Lung (tissue), 16 donors: ENCODE data around the gene CRISP2. TPM values are rescaled to one million over a fixed set of nuclear protein-coding genes. Genes with fewer than 3 reads are reported as not detected.
A peak's percentile ranks its signal among the peaks of the same experiment; 100 is the strongest.

Experiments used
- ATAC-seq: fragments of 200-7000 bp; cut with Tn5 transposase; one replicate; pipeline ENCODE4 v1.9.1; 2020; ENCODE audit warnings: moderate number of reproducible peaks; ENCODE audit not compliant: insufficient read depth, low FRiP score
- DNase-seq, 3 donors: peaks; one replicate each; pipeline ENCODE4 v3.0.0-alpha.2; 2013 to 2017
- H3K27ac ChIP-seq, 2 donors: one replicate each; pipeline ENCODE4 v1.5.1; 2013; ENCODE audit warnings: mild to moderate bottlenecking in 2 of 2, moderate library complexity in 2 of 2, control low read depth in 1 of 2, inconsistent platforms in 1 of 2, low read depth in 1 of 2, low read length in 1 of 2
- H3K27me3 ChIP-seq, 3 donors: one replicate each; pipeline ENCODE4 v1.5.1; 2013; ENCODE audit warnings: low read length in 2 of 3; ENCODE audit not compliant: control insufficient read depth in 3 of 3, insufficient read depth in 3 of 3
- H3K36me3 ChIP-seq, 4 donors: one replicate each; pipeline ENCODE4 v1.5.1; 2013; ENCODE audit warnings: low read length in 4 of 4, mild to moderate bottlenecking in 1 of 4, moderate library complexity in 1 of 4; ENCODE audit not compliant: control insufficient read depth in 4 of 4, insufficient read depth in 4 of 4
- H3K4me1 ChIP-seq, 5 donors: one replicate each; pipeline ENCODE4 v1.5.1; 2013; ENCODE audit warnings: low read length in 5 of 5, mild to moderate bottlenecking in 2 of 5, moderate library complexity in 1 of 5; ENCODE audit not compliant: control insufficient read depth in 5 of 5, insufficient read depth in 5 of 5
- H3K4me3 ChIP-seq: one replicate; pipeline ENCODE4 v1.5.1; 2013; ENCODE audit warnings: mild to moderate bottlenecking, control low read depth, moderate library complexity
- H3K9ac ChIP-seq, 2 donors: one replicate each; pipeline ENCODE4 v1.5.1; 2013; ENCODE audit warnings: low read length in 2 of 2, control low read depth in 1 of 2; ENCODE audit not compliant: insufficient read depth in 1 of 2
- H3K9me3 ChIP-seq, 4 donors: one replicate each; pipeline ENCODE4 v1.5.1; 2013; ENCODE audit warnings: low read length in 3 of 4, mild to moderate bottlenecking in 1 of 4, moderate library complexity in 1 of 4; ENCODE audit not compliant: control insufficient read depth in 4 of 4, insufficient read depth in 3 of 4
- CTCF ChIP-seq: IDR thresholded peaks from 2 replicates; pipeline ENCODE4 v1.5.1; 2012; ENCODE audit warnings: mild to moderate bottlenecking; ENCODE audit errors: control extremely low read depth, extremely low read depth
- WGBS, 2 donors: extraction: QIAGEN DNeasy Blood & Tissue Kit; methylation state at CpG; one replicate each; pipeline ENCODE4 v1.1.7; 2013; 5-methylcytosine and 5-hydroxymethylcytosine counted together
- long read RNA-seq, 5 donors: transcript quantifications; one replicate each; lab custom pipeline, GENCODE V29; 2026
- polyA plus RNA-seq, 2 donors: library from polyadenylated mRNA; stranded (reverse); fragments of 200-250 nt; gene quantifications; one replicate each; pipeline ENCODE4 v1.2.1, GENCODE V29; 2013
- total RNA-seq, 2 donors: library from RNA; depleted of rRNA in 1 of 2; stranded (reverse); fragments of >200 nt in 1 of 2; gene quantifications; one replicate each; pipeline ENCODE4 v1.2.1, GENCODE V29; 2014 to 2021
- donor health status: control.
- donor health status: control.
- donor health status: Bipolar disorder and iron deficiency.
- donor health status: healthy.
- donor health status: DM: yes; HTN: yes; CAD: no.

The CRISP2 gene
- 1 to 10 TPM in 1 of 2 donors, under 1 TPM in 1; 0.28 to 4.0 TPM for total RNA-seq
- 1 to 10 TPM; 1.2 to 1.5 TPM for polyA plus RNA-seq
- long read RNA-seq, donor 1, result 0 reads
- long read RNA-seq, donor 2, result 0 reads
- long read RNA-seq, donor 3, result 0 reads
- long read RNA-seq, donor 4, result 0 reads
- long read RNA-seq, donor 5, result 0 reads

- ATAC-seq, result no peak
- H3K9ac ChIP-seq, result no peak within 1 kb of the TSS
- no peaks in the 10 kb centered on the region for H3K27me3 ChIP-seq
- no peak for TF ChIP-seq CTCF
- DNase-seq, result peak; percentile 18 to 44 (median 25)
- peaks cover 0 to 3% (median 0%) of the 10 kb centered on the region in 5 donors for H3K4me1 ChIP-seq
- WGBS, 2 donors, result 50 to 64% methylated on average over 26 of the region's 26 CpGs
- no peak within 1 kb of the TSS for H3K4me3 ChIP-seq
- H3K36me3 ChIP-seq, result no peaks in the 10 kb centered on the region
- H3K27ac ChIP-seq, result no peak within 1 kb of the TSS
- peaks cover 0 to 1% (median 0%) of the 10 kb centered on the region in 4 donors for H3K9me3 ChIP-seq
Measured at GRCh38 chr6:49713346-49713745, at the start of gene CRISP2. TSS of gene CRISP2 (minus strand) at chr6:49713543. CDS start at chr6:49709196, 4,347 bp downstream.

- Histone ChIP-seq H3K27ac (no peak within 1 kb of the TSS), H3K9me3 (no peaks in the 10 kb centered on the region), H3K9ac (no peak within 1 kb of the TSS), H3K4me1 (no peaks in the 10 kb centered on the region), H3K4me3 (no peak within 1 kb of the TSS), H3K36me3 (no peaks in the 10 kb centered on the region), H3K27me3 (no peaks in the 10 kb centered on the region)
- WGBS, 2 donors, result 6 to 28% methylated on average over 1 of the region's 1 CpG
- DNase-seq (no peak), ATAC-seq (no peak)
- no peak for TF ChIP-seq CTCF
Measured at GRCh38 chr6:49744259-49744658, 30.9 kb upstream of the CRISP2 start, which contains the start of gene CRISP3. TSS of gene CRISP3 (minus strand) at chr6:49744388. CDS start at chr6:49744367, 21 bp downstream.

GRCh38 chr6:49743429-49743828 lies 30.1 kb upstream of the CRISP2 start:
- Histone ChIP-seq H3K9ac (no peak overlapping the region), H3K27me3 (no peaks in the 10 kb centered on the region), H3K4me1 (no peaks in the 10 kb centered on the region), H3K36me3 (no peaks in the 10 kb centered on the region), H3K27ac (no peak overlapping the region), H3K9me3 (no peaks in the 10 kb centered on the region), H3K4me3 (no peak overlapping the region)
- 53 to 84% methylated on average over 4 of the region's 4 CpGs for WGBS, 2 donors
- DNase-seq (no peak), ATAC-seq (no peak)
- no peak for TF ChIP-seq CTCF

GRCh38 chr6:49739423-49739822 lies 26.1 kb upstream of the CRISP2 start:
- Histone ChIP-seq H3K27me3 (no peaks in the 10 kb centered on the region), H3K9me3 (no peaks in the 10 kb centered on the region), H3K27ac (no peak overlapping the region), H3K9ac (no peak overlapping the region), H3K36me3 (no peaks in the 10 kb centered on the region), H3K4me3 (no peak overlapping the region), H3K4me1 (no peaks in the 10 kb centered on the region)
- DNase-seq (no peak), ATAC-seq (no peak)
- no peak for TF ChIP-seq CTCF
- WGBS, 2 donors, result 71 to 92% methylated on average over 2 of the region's 2 CpGs
